Stomach (tissue), 9 donors: ENCODE results near the gene MSI2. TPM values are rescaled to one million over a fixed set of nuclear protein-coding genes. Genes with fewer than 3 reads are reported as not detected.

Experiments used
- DNase-seq, 2 donors: peaks; one replicate each; pipeline versions ENCODE4 v3.0.0 to v3.0.0-alpha.2; 2013 to 2019
- H3K27ac ChIP-seq, 5 donors: fragments of 200-600 bp in 4 of 5; sonication (generic) in 4 of 5; one replicate each; pipeline ENCODE4 v1.5.1; 2013 to 2019; ENCODE audit warnings: mild to moderate bottlenecking in 1 of 5, moderate library complexity in 1 of 5
- H3K27me3 ChIP-seq, 3 donors: fragments of 200-600 bp; sonication (generic); one replicate each; pipeline ENCODE4 v1.5.1; 2017 to 2019; ENCODE audit warnings: mixed run types in 1 of 3
- H3K36me3 ChIP-seq, 4 donors: fragments of 200-600 bp; sonication (generic); 1 replicate in 3 of 4; 2 replicates in 1 of 4; pipeline ENCODE4 v1.5.1; 2016 to 2019
- H3K4me1 ChIP-seq, 4 donors: fragments of 200-600 bp; sonication (generic); one replicate each; pipeline ENCODE4 v1.5.1; 2016 to 2019
- H3K4me3 ChIP-seq, 4 donors: fragments of 200-600 bp; sonication (generic) in 3 of 4; one replicate each; pipeline ENCODE4 v1.5.1; 2016 to 2019; ENCODE audit warnings: mild to moderate bottlenecking in 1 of 4
- H3K9me3 ChIP-seq, 4 donors: fragments of 200-600 bp; sonication (generic); one replicate each; pipeline ENCODE4 v1.5.1; 2016 to 2019
- CTCF ChIP-seq, 7 experiments: fragments of 450-650 bp in 4 of 7; fragments of 200-600 bp in 3 of 7; sonication (generic) in 3 of 7; IDR thresholded peaks; one replicate each; pipeline ENCODE4 v1.5.1; 2016 to 2019; ENCODE audit warnings: antibody characterized with exemption in 7 of 7, control low read depth in 2 of 7, mild to moderate bottlenecking in 1 of 7
- EP300 ChIP-seq: sonication (generic); formaldehyde crosslinking; IDR thresholded peaks from one replicate; pipeline ENCODE4 v1.6.1; 2017; ENCODE audit warnings: antibody characterized with exemption
- POLR2A ChIP-seq, 4 donors: fragments of 450-650 bp; IDR thresholded peaks; one replicate each; pipeline ENCODE4 v1.6.1; 2016; ENCODE audit warnings: antibody characterized with exemption in 4 of 4, control low read depth in 2 of 4, mild to moderate bottlenecking in 1 of 4, moderate library complexity in 1 of 4
- POLR2AphosphoS5 ChIP-seq, 3 donors: sonication (generic); formaldehyde crosslinking; IDR thresholded peaks; one replicate each; pipeline ENCODE4 v1.6.1; 2016; ENCODE audit warnings: antibody characterized with exemption in 3 of 3
- WGBS, 5 donors: extraction: QIAGEN DNeasy Blood & Tissue Kit in 3 of 5; methylation state at CpG; one replicate each; pipeline versions ENCODE4 v1.1.5 to v1.1.7; 2013 to 2018; 5-methylcytosine and 5-hydroxymethylcytosine counted together
- intact Hi-C: fragments of 100-400 bp; cut with DNase I; formaldehyde crosslinking; loops from one replicate; pipeline ENCODE4 v1.15.1; 2023; ENCODE audit warnings: low total_unique reads
- polyA plus RNA-seq, 3 donors: library from polyadenylated mRNA; stranded (reverse); fragments of 200-250 nt; gene quantifications; one replicate each; pipeline ENCODE4 v1.2.3, GENCODE V29; 2013
- total RNA-seq, 5 donors: library from RNA; depleted of rRNA; stranded (reverse); fragments of >200 nt; gene quantifications; one replicate each; pipeline versions ENCODE4 v1.1.0 to v1.2.3, GENCODE V29; 2014 to 2016
- donor health status: healthy with polysubstance abuse.
- donor health status: Bipolar disorder and iron deficiency.
- donor health status: healthy.

MSI2 gene
- total and polyA plus RNA-seq, 8 donors: 8.3 to 72.4 (median 22.9) TPM

GRCh38 chr17:57315061-57316015 is 59.0 kb downstream of the MSI2 start:
- Histone ChIP-seq H3K9me3 (no peaks in the 10 kb centered on the region), H3K4me1 (peaks cover 0 to 18% (median 8%) of the 10 kb centered on the region in 4 donors), H3K4me3 (no peak overlapping the region), H3K27me3 (no peaks in the 10 kb centered on the region), H3K36me3 (peaks cover 0 to 14% (median 5%) of the 10 kb centered on the region in 4 donors), H3K27ac (no peak overlapping the region)
- intact Hi-C loops: no loop called here
- TF ChIP-seq EP300: no peak
- TF ChIP-seq POLR2A (IDR thresholded peaks at IDR 0.05): no peak
- 73 to 86% (median 78%) methylated on average over 16 of the region's 16 CpGs for WGBS, 5 donors
- DNase-seq: no peak

GRCh38 chr17:57316361-57316760 is 60.0 kb downstream of the MSI2 start:
- Histone ChIP-seq H3K27me3 (no peaks in the 10 kb centered on the region), H3K4me3 (no peak overlapping the region), H3K36me3 (peaks cover 0 to 13% (median under 1%) of the 10 kb centered on the region in 4 donors), H3K27ac (no peak overlapping the region), H3K4me1 (peaks cover 0 to 13% (median 7%) of the 10 kb centered on the region in 4 donors), H3K9me3 (no peaks in the 10 kb centered on the region)
- 98% methylated on average over 5 of the region's 5 CpGs for WGBS, 5 donors
- intact Hi-C loops: no loop called here
- no peak for TF ChIP-seq POLR2AphosphoS5 (IDR thresholded peaks at IDR 0.05)
- TF ChIP-seq POLR2A (IDR thresholded peaks at IDR 0.05): no peak
- no peak for TF ChIP-seq CTCF (IDR thresholded peaks at IDR 0.05)
- TF ChIP-seq EP300: no peak
- no peak for DNase-seq

DNA sequence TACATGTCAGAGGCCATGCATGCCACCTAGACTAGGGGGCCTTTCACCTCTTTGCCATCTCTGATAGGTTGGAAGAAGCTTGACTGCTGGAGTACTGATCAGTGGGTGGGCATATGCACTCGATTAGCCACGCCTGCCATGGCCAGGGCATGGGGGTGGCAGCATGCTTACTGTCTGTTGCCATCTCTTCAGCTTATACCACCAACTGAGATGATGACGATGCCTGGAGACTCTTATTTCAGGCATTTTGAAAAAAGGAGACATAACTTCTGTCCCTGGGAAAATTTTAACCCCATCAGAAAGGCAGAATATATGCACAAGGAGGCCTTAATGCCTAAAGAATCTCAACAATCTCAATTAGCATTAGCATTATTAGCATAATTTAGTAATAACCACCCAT is 60.8 kb downstream of the MSI2 start:
- Histone ChIP-seq H3K36me3 (peaks cover 0 to 13% (median 0%) of the 10 kb centered on the region in 4 donors), H3K27ac (no peak overlapping the region), H3K27me3 (no peaks in the 10 kb centered on the region), H3K4me3 (no peak overlapping the region), H3K4me1 (peaks cover 0 to 8% (median 3%) of the 10 kb centered on the region in 4 donors), H3K9me3 (no peaks in the 10 kb centered on the region)
- no peak for DNase-seq
- intact Hi-C loops: no loop called here
- TF ChIP-seq POLR2A (IDR thresholded peaks at IDR 0.05) (no peak), POLR2AphosphoS5 (IDR thresholded peaks at IDR 0.05) (no peak), EP300 (no peak), CTCF (IDR thresholded peaks at IDR 0.05) (no peak)
- WGBS, 5 donors: 92 to 99% (median 96%) methylated on average over 3 of the region's 3 CpGs

- H3K27me3 ChIP-seq: no peaks in the 10 kb centered on the region
- DNase-seq: no peak
- WGBS, 5 donors: 87 to 98% (median 98%) methylated on average over 6 of the region's 6 CpGs
- no peak overlapping the region for H3K27ac ChIP-seq
- no peaks in the 10 kb centered on the region for H3K9me3 ChIP-seq
- peaks cover 0 to 2% (median 0%) of the 10 kb centered on the region in 4 donors for H3K36me3 ChIP-seq
- no peak for TF ChIP-seq CTCF (IDR thresholded peaks at IDR 0.05)
- TF ChIP-seq POLR2AphosphoS5 (IDR thresholded peaks at IDR 0.05): no peak
- TF ChIP-seq POLR2A (IDR thresholded peaks at IDR 0.05): no peak
- intact Hi-C loops: no loop called here
- H3K4me1 ChIP-seq: no peaks in the 10 kb centered on the region
- no peak overlapping the region for H3K4me3 ChIP-seq
Observed at GRCh38 chr17:57318913-57319312, 62.6 kb downstream of the MSI2 start.

DNA sequence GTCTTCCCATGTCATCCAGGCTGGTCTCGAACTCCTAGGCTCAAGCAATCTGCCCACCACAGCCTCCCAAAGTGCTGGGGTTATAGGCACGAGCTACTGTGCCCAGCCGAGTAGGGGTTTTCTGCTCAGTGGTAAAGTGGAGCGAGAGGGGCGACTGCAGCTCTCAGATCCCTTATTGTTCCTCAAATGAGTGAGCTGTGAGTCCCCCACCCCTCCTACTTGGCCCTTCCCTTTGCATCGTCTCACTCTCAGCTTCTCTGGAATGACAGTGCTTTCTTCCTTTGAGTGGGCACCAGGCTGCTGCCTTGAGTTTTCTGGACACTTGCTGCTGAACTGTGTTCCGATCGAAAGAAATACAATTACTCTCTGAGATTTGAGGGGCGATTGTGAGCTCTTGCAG is 63.5 kb downstream of the MSI2 start:
- no peaks in the 10 kb centered on the region for H3K4me1 ChIP-seq
- no peaks in the 10 kb centered on the region for H3K27me3 ChIP-seq
- H3K36me3 ChIP-seq: peaks cover 0 to 11% (median 4%) of the 10 kb centered on the region in 4 donors
- WGBS, 5 donors: 89 to 96% (median 93%) methylated on average over 9 of the region's 9 CpGs
- H3K9me3 ChIP-seq: no peaks in the 10 kb centered on the region
- no peak overlapping the region for H3K27ac ChIP-seq
- no peak for TF ChIP-seq CTCF (IDR thresholded peaks at IDR 0.05)
- intact Hi-C loops: no loop called here
- no peak overlapping the region for H3K4me3 ChIP-seq
- DNase-seq: no peak
